Measurements from ENCODE around the gene CLSTN2. TPM values are rescaled to one million over a fixed set of nuclear protein-coding genes. Genes with fewer than 3 reads are reported as not detected.

Gene CLSTN2
- total RNA-seq, 1 experiment from 2014 or later = not detected

GRCh38 chr3:140006331-140006730 is 71.3 kb downstream of the CLSTN2 start:
- no peak for DNase-seq (ENCODE audit: low spot score)

- DNase-seq (ENCODE audit: low spot score) = no peak
Measured at GRCh38 chr3:140007081-140007480, 72.1 kb downstream of the CLSTN2 start.

- no peak for DNase-seq (ENCODE audit: low spot score)
Measured at GRCh38 chr3:140007911-140008869, 73.2 kb downstream of the CLSTN2 start.

GRCh38 chr3:140010391-140010790 is 75.4 kb downstream of the CLSTN2 start:
- no peak for DNase-seq (ENCODE audit: low spot score)

- no peak for DNase-seq (ENCODE audit: low spot score)
Measured at GRCh38 chr3:140011086-140011485, 76.1 kb downstream of the CLSTN2 start.

- DNase-seq (ENCODE audit: low spot score) = no peak
Measured at GRCh38 chr3:140011611-140012277, 76.8 kb downstream of the CLSTN2 start.

GRCh38 chr3:140013220-140013619 is 78.2 kb downstream of the CLSTN2 start:
- DNase-seq (ENCODE audit: low spot score) = no peak

- DNase-seq (ENCODE audit: low spot score) = no peak
Measured at GRCh38 chr3:140014831-140015495, 80.0 kb downstream of the CLSTN2 start.

- no peak for DNase-seq (ENCODE audit: low spot score)
Measured at GRCh38 chr3:140015741-140016140, 80.8 kb downstream of the CLSTN2 start.

- DNase-seq (ENCODE audit: low spot score) = no peak
Measured at GRCh38 chr3:140018556-140018955, 83.6 kb downstream of the CLSTN2 start.

- no peak for DNase-seq (ENCODE audit: low spot score)
Measured at GRCh38 chr3:140019946-140020345, 85.0 kb downstream of the CLSTN2 start.

GRCh38 chr3:140020541-140020940 is 85.6 kb downstream of the CLSTN2 start:
- DNase-seq (ENCODE audit: low spot score) = no peak

- no peak for DNase-seq (ENCODE audit: low spot score)
Measured at GRCh38 chr3:140021269-140021668, 86.3 kb downstream of the CLSTN2 start.

GRCh38 chr3:140022066-140022770 is 87.2 kb downstream of the CLSTN2 start:
- DNase-seq (ENCODE audit: low spot score) = no peak

- no peak for DNase-seq (ENCODE audit: low spot score)
Measured at GRCh38 chr3:140023616-140024530, 88.9 kb downstream of the CLSTN2 start.

GRCh38 chr3:140031170-140031569 is 96.2 kb downstream of the CLSTN2 start:
- DNase-seq (ENCODE audit: low spot score) = no peak

GRCh38 chr3:140034058-140034457 is 99.1 kb downstream of the CLSTN2 start:
- no peak for DNase-seq (ENCODE audit: low spot score)

- no peak for DNase-seq (ENCODE audit: low spot score)
Measured at GRCh38 chr3:140035871-140036270, 100.9 kb downstream of the CLSTN2 start.

- no peak for DNase-seq (ENCODE audit: low spot score)
Measured at GRCh38 chr3:140050396-140050795, 115.4 kb downstream of the CLSTN2 start.

All from HT-29 (cell line).